ENCODE measurements around the gene PROKR1. TPM values are rescaled to one million over a fixed set of nuclear protein-coding genes. Genes with fewer than 3 reads are reported as not detected.

PROKR1 gene
- not detected in 2 replicates for total RNA-seq

DNA sequence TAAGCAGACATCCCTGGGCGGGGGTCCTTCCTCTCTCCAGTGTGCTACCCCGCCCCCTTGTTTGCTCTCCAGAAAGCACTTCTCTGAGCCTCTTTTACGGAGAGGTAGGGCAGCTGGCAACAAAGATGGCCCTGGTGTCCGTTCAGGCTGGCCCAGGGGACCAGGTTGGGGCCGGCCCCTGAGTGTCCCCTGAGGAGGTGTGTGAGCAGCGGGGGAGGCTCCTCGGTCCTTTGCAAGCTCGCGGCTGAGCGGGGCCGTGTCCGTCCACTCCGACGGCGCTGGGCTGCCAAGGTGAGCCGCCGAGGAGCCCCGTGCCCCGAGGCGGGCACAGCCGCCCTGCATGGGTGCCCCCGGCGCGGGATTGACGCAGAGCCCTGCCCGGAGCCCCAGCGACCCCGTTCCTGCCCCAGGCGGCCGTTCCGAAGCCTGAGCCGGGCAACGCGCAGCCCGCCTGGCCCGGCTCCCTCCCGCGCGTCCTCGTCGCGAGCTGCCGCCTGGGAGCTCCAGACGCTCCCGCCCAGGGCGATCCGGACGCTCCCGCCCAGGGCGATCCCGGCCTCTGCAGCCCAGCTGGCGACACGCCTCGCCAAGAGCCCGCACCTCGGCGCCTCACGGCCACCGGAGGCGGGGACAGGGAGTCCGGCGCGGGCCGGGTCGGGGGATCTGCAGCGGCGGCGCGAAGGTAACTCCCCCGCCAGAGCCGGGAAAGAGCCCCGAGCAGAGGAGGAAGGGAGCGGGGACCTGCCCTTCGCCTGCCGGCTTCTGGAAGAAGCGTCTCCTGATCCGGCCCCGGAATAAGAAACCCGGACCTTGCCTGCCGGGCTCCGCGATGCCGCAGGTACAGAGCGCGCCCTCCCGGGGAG lies at the start of gene PROKR1:
TSS of gene PROKR1 (plus strand) at position 569 of the 863 bp plus-strand sequence. CDS start 2,243 bp downstream, outside the sequence.

Other genes with a start within 250 kb of the PROKR1 start
- gene FBXO48, start 176.3 kb upstream of the PROKR1 start, total RNA-seq: 0.37 and 0.66 TPM in 2 replicates
- 4.2 and 5.5 TPM in 2 replicates for gene APLF, start 176.0 kb upstream of the PROKR1 start, total RNA-seq
- 1.1 and 3.7 TPM in 2 replicates for gene ARHGAP25, start 91.2 kb downstream of the PROKR1 start, total RNA-seq
- not detected in 2 replicates for gene BMP10, start 227.8 kb downstream of the PROKR1 start, total RNA-seq

Data from uterine smooth muscle cell (primary cell).